Peyer's patch (tissue), 4 donors: Measurements from ENCODE around the gene FBXO36.
"Not testable (repeated sequence)": the region's sequence is repeated elsewhere in the genome, so short reads cannot be mapped to it uniquely, and the experiment has no call there.

Source experiments
- CTCF ChIP-seq, 6 experiments: fragments of 450-650 bp in 4 of 6; fragments of 200-600 bp in 2 of 6; sonication (generic) in 1 of 6; IDR thresholded peaks; one replicate each; pipeline ENCODE4 v1.5.1; 2017 to 2019; ENCODE audit warnings: antibody characterized with exemption in 6 of 6, mild to moderate bottlenecking in 3 of 6, moderate library complexity in 1 of 6
- POLR2A ChIP-seq, 2 donors: fragments of 450-650 bp; IDR thresholded peaks; one replicate each; pipeline ENCODE4 v1.5.1; 2017; ENCODE audit warnings: antibody characterized with exemption in 2 of 2, mild to moderate bottlenecking in 2 of 2, moderate library complexity in 2 of 2

GRCh38 chr2:229900514-229900913, 21.8 kb upstream of the FBXO36 start:
- not testable (repeated sequence) for TF ChIP-seq CTCF, POLR2A (IDR thresholded peaks at IDR 0.05)
